GM12878 (cell line): Measurements from ENCODE around the gene PCGF1.
A peak's percentile ranks its signal among the peaks of the same experiment; 100 is the strongest.

ENCODE experiments used
- CTCF ChIP-seq, 3 experiments: IDR thresholded peaks in 2 of 3; conservative IDR thresholded peaks in 1 of 3; 2 replicates each; pipeline ENCODE4 v1.5.1; 2011; ENCODE audit warnings: low read depth in 3 of 3, low read length in 3 of 3, mild to moderate bottlenecking in 3 of 3, control low read depth in 2 of 3, moderate library complexity in 2 of 3, inconsistent platforms in 1 of 3, mixed read lengths in 1 of 3; ENCODE audit not compliant: control insufficient read depth in 2 of 3, insufficient read depth in 1 of 3; ENCODE audit errors: extremely low read depth in 1 of 3
- EP300 ChIP-seq, 2 experiments: fragments of 150-350 bp in 1 of 2; IDR thresholded peaks; 2 replicates each; pipeline ENCODE4 v1.6.1; 2011 to 2012; ENCODE audit warnings: low read depth in 2 of 2, low read length in 2 of 2, borderline replicate concordance in 1 of 2, improper control_type of control experiment in 1 of 2, inconsistent platforms in 1 of 2; ENCODE audit not compliant: control insufficient read depth in 1 of 2
- HDAC6 ChIP-seq: fragments of 200-600 bp; sonication (generic); IDR thresholded peaks from one replicate; pipeline ENCODE4 v1.8.0; 2017; ENCODE audit warnings: antibody characterized with exemption; ENCODE audit not compliant: unreplicated experiment
- LARP7 ChIP-seq: fragments of 450-650 bp; IDR thresholded peaks from 2 replicates; pipeline ENCODE4 v1.6.1; 2017; ENCODE audit warnings: mild to moderate bottlenecking
- MAX ChIP-seq: IDR thresholded peaks from 2 replicates; pipeline ENCODE4 v1.6.1; 2012; ENCODE audit warnings: low read depth, low read length, improper control_type of control experiment
- PBX3 ChIP-seq: IDR thresholded peaks from 2 replicates; pipeline ENCODE4 v1.6.1; 2011; ENCODE audit warnings: mild to moderate bottlenecking, low read depth, low read length, moderate library complexity; ENCODE audit not compliant: insufficient replicate concordance
- POLR2A ChIP-seq: IDR thresholded peaks from 2 replicates; pipeline ENCODE4 v1.6.1; 2011; ENCODE audit warnings: low read depth, mild to moderate bottlenecking, low read length
- RBBP5 ChIP-seq: fragments of 200-600 bp; sonication (generic); conservative IDR thresholded peaks from 2 replicates; pipeline ENCODE4 v1.6.1; 2016
- SPI1 ChIP-seq: IDR thresholded peaks from 2 replicates; pipeline ENCODE4 v1.6.1; 2011; ENCODE audit warnings: low read depth, mild to moderate bottlenecking, low read length, moderate library complexity, borderline replicate concordance; ENCODE audit not compliant: insufficient read depth
- ZBED1 ChIP-seq: IDR thresholded peaks from 2 replicates; pipeline ENCODE4 v1.6.1; 2016; ENCODE audit warnings: borderline replicate concordance

GRCh38 chr2:74532222-74532621, 24.7 kb upstream of the PCGF1 start:
- peak; percentile 25 to 60 (median 41); a peak in 4 of 6 replicates for TF ChIP-seq CTCF (IDR thresholded peaks at IDR 0.05 in 2 of 3, conservative IDR thresholded peaks at IDR 0.05 in 1 of 3; ENCODE audit: control insufficient read depth in 2 of 3, extremely low read depth in 1 of 3, insufficient read depth in 1 of 3, low read depth in 3 of 3, low read length in 3 of 3)
- TF ChIP-seq ZBED1: no peak
- TF ChIP-seq SPI1: no peak
- TF ChIP-seq LARP7: no peak
- no peak for TF ChIP-seq HDAC6
- no peak for TF ChIP-seq PBX3
- no peak for TF ChIP-seq MAX
- no peak for TF ChIP-seq EP300 (IDR thresholded peaks at IDR 0.05; ENCODE audit: borderline replicate concordance in 1 of 2, control insufficient read depth in 1 of 2, low read depth in 2 of 2, low read length in 2 of 2)
- TF ChIP-seq POLR2A: no peak
- no peak for TF ChIP-seq RBBP5
